DMS153 treated with DMSO at 0.1 percent for 48 hours (cell line): ENCODE measurements around the gene CEP128.

Experiments used
- DNase-seq: peaks from one replicate; lab custom pipeline; 2025; ENCODE audit not compliant: unreplicated experiment; lab: John Stamatoyannopoulos, UW

CEP128 gene

GRCh38 chr14:80906336-80906735, 35.2 kb downstream of the CEP128 start:
- no peak for DNase-seq

DNA sequence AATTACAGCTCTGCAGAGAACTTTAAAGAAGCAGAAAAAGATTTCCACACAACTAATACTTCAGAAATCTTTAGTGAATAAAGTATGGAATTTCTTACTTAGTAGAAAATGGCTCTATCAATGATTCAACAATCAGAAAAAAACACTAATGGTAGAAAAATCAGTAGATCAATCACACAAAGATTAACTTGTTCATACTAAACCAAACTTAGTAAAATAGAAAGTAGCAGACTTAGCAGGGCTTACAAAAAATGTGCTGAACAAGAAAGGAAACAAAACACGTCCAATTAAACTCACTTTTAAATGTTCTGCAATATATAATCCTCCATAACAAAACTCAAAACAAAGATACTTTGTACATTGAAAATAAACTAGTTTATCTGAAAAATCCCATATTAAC, 38.9 kb downstream of the CEP128 start:
- DNase-seq, result no peak

DNA sequence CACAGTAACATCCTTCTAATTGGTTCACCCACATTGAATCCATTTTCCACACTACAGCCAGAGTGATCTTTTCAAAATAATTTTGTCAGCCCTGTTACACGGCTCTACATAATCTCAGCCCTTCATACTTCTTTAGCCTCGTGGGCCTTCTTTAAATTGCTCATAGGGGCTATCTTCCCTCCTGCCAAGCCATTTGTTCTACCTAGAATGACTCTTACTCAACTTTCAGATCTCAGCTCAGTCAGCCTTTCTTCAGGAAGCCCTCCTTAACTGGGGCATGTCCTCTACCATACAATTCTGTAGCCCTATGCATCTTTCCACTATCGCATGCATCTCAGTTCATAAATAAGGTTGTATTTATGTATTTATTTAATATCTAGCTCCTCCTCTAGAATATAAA, 39.7 kb downstream of the CEP128 start:
- no peak for DNase-seq

DNA sequence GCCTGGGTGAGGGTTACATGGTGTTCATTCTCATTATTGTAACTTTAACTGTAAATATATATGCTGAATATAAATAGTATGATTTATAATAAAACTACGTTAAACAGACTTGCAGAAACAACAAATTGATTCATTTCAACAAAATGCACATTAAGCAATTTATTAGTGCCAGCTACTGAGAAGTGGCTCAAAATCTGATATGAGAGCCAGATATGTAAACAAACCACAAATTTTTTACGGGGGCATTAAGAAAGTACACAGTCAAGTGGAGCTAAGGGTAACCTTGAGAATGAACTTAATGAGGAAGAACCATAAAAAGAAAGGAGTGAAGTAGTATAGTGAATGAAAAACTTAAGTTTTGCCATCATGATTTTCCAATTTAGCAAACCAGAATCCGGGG, 40.3 kb downstream of the CEP128 start:
- no peak for DNase-seq

GRCh38 chr14:80872645-80873044, 68.9 kb downstream of the CEP128 start:
- DNase-seq, result no peak

GRCh38 chr14:80868260-80868659, 73.3 kb downstream of the CEP128 start:
- DNase-seq, result no peak

DNA sequence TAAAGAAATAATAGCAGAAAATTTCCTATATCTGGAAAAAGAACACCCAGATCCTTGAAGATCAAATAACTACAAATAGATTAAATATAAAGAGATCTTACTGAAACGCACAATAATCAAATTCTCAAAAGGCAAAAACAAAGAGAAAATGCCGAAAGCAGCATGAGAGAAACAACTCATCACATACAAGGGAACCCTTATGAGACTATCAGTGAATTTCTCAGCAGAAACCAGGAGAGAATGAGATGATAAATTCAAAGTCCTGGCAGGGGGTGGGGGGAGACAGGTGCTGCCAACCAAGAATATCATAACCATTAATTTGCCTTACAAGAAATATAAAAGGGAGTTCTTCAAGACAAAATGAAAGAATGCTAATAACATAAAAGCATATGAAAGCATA, 73.7 kb downstream of the CEP128 start:
- no peak for DNase-seq

GRCh38 chr14:80867091-80867490, 74.4 kb downstream of the CEP128 start:
- DNase-seq, result no peak

DNA sequence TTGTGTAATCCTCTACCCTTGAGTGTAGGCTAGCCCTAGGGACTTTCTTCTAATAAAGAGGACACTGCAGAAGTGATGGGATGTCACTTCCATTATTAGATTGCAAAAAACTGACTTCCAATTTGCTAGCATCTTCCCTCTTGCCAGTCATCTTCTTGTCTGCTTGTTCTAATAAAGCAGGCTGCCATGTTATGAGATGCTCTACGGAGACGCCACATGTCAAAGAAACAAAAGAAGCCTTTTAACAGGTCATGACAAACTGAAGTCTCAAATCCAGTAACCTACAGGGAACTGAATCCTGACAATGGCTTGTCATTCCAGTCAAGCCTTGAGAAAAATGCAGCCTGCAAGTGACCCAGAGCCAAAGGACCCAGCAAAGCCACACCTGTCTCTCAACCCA, 76.0 kb downstream of the CEP128 start:
- DNase-seq, result no peak

DNA sequence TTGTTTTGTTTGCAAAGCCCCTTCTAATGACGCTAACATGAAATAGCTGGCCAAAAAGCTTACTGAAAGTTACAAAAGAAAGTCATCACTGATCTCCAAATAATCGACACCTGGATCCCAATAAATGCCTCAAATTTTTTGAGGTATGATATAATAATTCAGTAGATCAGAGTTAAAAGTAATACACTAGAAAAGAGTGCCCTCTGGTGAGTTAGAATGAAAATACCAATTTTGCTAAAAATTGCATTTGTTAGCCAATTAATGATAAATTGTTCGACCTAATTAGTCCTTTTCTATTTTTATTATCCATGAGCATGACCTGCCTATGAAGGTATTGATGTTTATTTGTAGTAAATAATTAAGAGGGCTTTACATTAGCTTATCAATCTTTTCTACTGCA, 78.6 kb downstream of the CEP128 start:
- no peak for DNase-seq

DNA sequence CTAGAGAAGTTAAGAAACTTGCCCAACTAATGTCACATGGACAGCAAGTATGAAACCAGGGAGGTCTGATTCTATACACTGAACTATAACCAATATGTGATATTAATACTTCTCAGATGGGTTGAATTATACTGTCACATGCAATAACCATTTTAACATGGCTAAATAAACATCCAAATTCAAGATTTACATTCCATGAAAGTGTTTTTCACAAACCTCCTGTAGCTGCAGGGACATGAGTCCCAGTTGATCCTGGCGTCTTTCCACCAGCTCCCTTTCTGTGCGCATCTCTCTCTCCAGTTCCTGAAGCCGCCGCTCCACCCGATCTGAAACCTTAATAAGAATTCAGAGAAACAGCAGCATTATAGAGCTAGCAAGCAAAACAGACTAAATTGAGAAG, 79.0 kb downstream of the CEP128 start:
- no peak for DNase-seq

- DNase-seq, result peak; percentile 12
These were observed 91.2 kb downstream of the CEP128 start for GRCh38 chr14:80850197-80850814.

DNA sequence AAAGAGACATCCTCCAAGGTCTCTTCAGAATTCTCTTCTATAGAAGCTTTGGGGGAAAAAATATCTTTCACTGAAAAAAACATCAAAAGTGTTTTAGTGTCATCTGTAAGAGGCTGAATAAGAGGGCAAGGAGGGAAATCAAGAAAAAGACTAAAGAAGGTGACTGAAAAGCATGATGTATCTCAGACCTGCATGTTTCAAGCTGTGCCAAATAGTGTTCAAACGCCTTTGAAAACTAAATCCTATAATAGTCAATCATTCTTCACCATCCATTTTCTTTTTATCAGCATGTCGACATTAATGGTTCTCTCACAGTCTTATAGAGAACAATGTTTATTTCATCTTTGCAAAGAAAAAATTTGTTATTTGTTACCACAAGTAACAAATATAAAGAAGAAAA, 94.5 kb downstream of the CEP128 start:
- DNase-seq, result no peak

DNA sequence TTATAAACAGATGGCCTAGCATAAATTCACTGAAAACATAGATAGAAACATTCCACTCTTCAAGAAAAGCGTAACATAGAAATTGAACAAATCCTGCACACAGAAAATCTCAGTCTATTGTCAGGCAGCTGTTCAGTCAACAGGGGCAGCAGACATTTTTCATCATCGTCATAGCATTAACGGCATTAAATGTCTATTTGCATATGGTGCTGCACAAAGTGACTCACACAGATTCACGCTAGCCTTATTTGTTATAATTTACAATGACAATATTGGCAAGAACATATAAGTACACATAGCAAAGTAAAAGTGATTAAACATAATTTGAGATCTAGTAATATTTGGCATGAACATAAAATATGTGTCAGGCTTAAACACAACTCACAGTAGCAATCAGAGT, 95.7 kb downstream of the CEP128 start:
- DNase-seq, result no peak

DNA sequence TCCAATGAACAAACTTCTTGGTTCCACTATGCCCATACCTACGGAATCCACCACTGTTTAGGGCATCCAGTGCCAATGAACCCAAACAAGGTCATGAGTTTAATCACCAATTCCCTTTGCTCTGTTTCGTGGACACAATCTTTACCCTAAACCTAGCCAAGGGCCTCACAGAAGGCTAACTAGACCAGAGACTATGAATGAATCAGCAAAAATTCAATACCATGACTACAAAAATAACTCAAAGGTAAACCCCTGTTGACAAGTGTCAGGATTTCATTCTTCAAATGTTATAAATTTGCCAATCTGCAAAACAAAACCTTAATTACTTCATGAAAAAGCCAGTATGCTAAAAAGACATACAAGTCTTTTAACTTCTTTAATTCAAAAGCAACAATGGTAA, 96.7 kb downstream of the CEP128 start:
- no peak for DNase-seq

- DNase-seq, result no peak
These were observed 101.8 kb downstream of the CEP128 start for GRCh38 chr14:80839743-80840142.

GRCh38 chr14:80809663-80810062, 131.9 kb downstream of the CEP128 start:
- DNase-seq, result no peak

DNA sequence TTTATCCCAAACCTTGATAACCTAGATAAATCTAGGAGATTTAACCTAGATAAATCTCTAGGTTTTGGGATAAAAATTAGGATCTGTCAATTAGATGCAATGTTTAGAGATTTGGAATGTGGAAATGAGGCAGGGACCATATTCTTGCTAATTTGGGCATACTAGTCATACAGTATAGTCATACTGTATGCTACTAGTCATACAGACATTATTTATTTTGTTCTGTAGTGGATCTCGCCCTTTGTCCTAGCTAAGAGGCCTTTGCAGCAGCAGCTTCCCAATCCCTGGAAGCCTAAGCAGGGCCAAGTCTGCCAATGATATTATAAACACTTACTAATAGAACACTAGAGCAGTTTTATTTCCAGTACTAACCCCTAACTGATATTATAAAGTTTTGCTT, 136.4 kb downstream of the CEP128 start:
- DNase-seq, result no peak

DNA sequence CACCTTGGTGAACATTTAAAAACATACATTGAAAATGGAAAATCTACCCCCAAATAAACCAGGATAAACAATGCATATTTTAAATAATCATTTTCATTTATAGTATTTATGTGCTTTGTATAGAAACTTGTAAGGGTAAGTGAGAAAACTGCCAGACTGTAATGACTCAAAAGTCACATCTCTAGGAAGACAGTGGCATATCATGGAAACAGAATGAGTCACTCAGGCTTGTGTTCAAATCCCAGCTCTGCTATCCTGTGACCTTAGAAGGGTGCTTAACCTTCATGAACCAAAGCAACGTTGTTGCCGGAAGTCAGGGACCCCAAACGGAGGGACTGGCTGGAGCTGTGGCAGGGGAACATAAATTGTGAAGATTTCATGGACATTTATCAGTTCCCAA, 142.7 kb downstream of the CEP128 start:
- DNase-seq, result no peak

DNA sequence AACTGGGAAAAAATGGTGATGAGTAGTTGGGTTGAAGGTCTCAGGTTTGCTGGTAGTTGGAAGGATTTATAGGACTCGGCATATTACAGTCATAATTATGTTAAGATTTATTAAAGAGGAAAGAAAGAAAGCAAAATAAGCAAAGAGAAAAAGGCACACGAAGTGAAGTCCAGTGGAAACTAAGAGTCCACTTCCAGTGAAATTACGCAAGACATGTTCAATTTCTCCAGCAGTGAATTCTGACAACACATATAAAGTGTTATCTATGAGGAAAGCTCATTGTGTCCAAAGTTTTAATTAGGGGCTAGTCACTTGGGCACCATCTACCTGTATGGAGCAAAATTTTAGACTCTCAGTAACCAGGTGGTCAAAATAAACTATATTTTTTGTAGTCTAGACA, 143.3 kb downstream of the CEP128 start:
- DNase-seq, result no peak

GRCh38 chr14:80792771-80793170, 148.8 kb downstream of the CEP128 start:
- no peak for DNase-seq

GRCh38 chr14:80787876-80788275, 153.7 kb downstream of the CEP128 start:
- no peak for DNase-seq

DNA sequence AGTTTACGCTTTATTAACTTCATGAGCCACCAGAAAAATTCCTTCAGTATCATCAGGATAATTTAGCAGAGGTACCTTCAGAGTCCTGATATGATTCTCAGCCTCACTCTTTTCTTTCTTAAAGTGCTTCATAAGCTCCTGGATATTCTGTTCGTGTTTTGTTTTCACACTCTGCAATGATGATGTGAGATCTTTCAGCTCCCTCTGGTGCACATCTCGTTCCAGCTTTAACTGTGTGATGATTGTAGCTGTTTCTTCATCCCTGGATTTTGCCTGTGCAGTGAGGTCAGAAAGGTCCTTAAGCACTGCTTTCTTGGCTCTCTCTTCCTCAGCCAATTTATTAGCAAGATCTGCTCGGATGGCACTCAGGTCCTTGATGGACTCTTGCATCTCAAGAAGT, 156.7 kb downstream of the CEP128 start:
- DNase-seq, result no peak

GRCh38 chr14:80781972-80782367, 159.6 kb downstream of the CEP128 start:
- no peak for DNase-seq
